Esophagus (tissue), 2 donors: ENCODE measurements around the gene MYOT. TPM values are rescaled to one million over a fixed set of nuclear protein-coding genes. Genes with fewer than 3 reads are reported as not detected.

Source experiments
- H3K27ac ChIP-seq, 2 donors: one replicate each; pipeline ENCODE4 v1.5.1; 2013; ENCODE audit warnings: low read depth in 2 of 2, mild to moderate bottlenecking in 2 of 2, inconsistent platforms in 1 of 2, low read length in 1 of 2, moderate library complexity in 1 of 2
- H3K27me3 ChIP-seq, 2 donors: one replicate each; pipeline ENCODE4 v1.6.1; 2013; ENCODE audit warnings: low read length in 2 of 2, control low read depth in 1 of 2, mild to moderate bottlenecking in 1 of 2; ENCODE audit not compliant: insufficient read depth in 2 of 2, control insufficient read depth in 1 of 2
- H3K36me3 ChIP-seq, 2 donors: one replicate each; pipeline ENCODE4 v1.6.1; 2013; ENCODE audit warnings: low read length in 1 of 2; ENCODE audit not compliant: control insufficient read depth in 2 of 2, insufficient read depth in 2 of 2
- H3K4me1 ChIP-seq, 2 donors: one replicate each; pipeline ENCODE4 v1.6.1; 2013; ENCODE audit warnings: low read length in 1 of 2; ENCODE audit not compliant: control insufficient read depth in 2 of 2, insufficient read depth in 2 of 2
- H3K4me3 ChIP-seq, 2 donors: one replicate each; pipeline ENCODE4 v1.5.1; 2013; ENCODE audit warnings: low read length in 2 of 2, mild to moderate bottlenecking in 2 of 2, low read depth in 1 of 2, moderate library complexity in 1 of 2
- H3K9me3 ChIP-seq, 2 donors: one replicate each; pipeline ENCODE4 v1.6.1; 2013; ENCODE audit warnings: mild to moderate bottlenecking in 2 of 2, low read depth in 1 of 2, low read length in 1 of 2, moderate library complexity in 1 of 2; ENCODE audit not compliant: control insufficient read depth in 2 of 2, insufficient read depth in 1 of 2
- WGBS, 2 donors: extraction: QIAGEN DNeasy Blood & Tissue Kit; methylation state at CpG; one replicate each; pipeline ENCODE4 v1.1.7; 2013; 5-methylcytosine and 5-hydroxymethylcytosine counted together
- polyA plus RNA-seq, 2 donors: library from polyadenylated mRNA; stranded (reverse); fragments of 200-250 nt; gene quantifications; one replicate each; pipeline ENCODE4 v1.2.3, GENCODE V29; 2013
- donor health status: healthy with polysubstance abuse.
- donor health status: Bipolar disorder and iron deficiency.

MYOT gene
- polyA plus RNA-seq, 2 donors, result 0.14 to 0.74 TPM

DNA sequence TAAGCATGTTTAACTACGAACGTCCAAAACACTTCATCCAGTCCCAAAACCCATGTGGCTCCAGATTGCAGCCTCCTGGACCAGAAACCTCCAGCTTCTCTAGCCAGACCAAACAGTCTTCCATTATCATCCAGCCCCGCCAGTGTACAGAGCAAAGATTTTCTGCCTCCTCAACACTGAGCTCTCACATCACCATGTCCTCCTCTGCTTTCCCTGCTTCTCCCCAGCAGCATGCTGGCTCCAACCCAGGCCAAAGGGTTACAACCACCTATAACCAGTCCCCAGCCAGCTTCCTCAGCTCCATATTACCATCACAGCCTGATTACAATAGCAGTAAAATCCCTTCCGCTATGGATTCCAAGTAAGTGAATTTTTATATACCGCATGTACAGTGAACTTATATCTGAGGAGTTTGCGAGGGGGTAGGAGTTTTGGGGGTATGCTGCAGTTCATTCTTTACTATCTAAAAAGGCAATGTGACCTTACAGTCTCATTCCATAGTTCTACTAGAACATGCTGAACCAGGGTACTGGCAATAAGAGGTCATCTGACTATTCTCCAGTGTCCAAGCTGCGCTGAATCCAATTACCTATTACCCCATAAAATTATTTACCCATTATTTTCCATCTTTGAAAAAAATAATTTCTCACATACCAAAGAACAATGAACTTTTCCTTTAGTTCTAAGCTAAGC is 3.1 kb downstream of the MYOT start:
- Histone ChIP-seq H3K27ac (no peak overlapping the region), H3K27me3 (no peaks in the 10 kb centered on the region), H3K4me3 (no peak overlapping the region), H3K4me1 (no peaks in the 10 kb centered on the region), H3K36me3 (no peaks in the 10 kb centered on the region), H3K9me3 (no peaks in the 10 kb centered on the region)
- WGBS, 2 donors, result 96% methylated on average over 7 of the region's 7 CpGs

DNA sequence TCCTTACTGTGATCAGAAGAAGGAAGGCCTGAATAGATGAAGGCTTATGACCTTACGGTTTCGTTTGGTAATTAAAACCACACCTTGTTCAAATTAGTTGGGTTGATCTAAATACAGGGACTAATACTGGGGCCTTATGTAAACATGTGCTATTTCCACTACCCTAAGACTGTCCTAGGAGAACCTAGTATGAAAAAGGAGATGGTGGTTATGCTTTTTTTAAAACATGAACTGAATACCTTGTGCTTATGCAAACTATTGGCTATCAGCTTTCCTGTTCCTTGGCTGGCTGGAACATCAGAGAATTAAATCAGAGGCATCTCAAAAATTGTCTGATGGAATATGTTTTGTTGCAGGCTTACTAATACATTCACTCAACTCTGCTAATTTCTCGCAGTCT is 3.9 kb downstream of the MYOT start:
- Histone ChIP-seq H3K27me3 (no peaks in the 10 kb centered on the region), H3K36me3 (no peaks in the 10 kb centered on the region), H3K4me1 (no peaks in the 10 kb centered on the region), H3K27ac (no peak overlapping the region), H3K9me3 (no peaks in the 10 kb centered on the region), H3K4me3 (no peak overlapping the region)
- 92 to 93% methylated on average over 3 of the region's 3 CpGs for WGBS, 2 donors

DNA sequence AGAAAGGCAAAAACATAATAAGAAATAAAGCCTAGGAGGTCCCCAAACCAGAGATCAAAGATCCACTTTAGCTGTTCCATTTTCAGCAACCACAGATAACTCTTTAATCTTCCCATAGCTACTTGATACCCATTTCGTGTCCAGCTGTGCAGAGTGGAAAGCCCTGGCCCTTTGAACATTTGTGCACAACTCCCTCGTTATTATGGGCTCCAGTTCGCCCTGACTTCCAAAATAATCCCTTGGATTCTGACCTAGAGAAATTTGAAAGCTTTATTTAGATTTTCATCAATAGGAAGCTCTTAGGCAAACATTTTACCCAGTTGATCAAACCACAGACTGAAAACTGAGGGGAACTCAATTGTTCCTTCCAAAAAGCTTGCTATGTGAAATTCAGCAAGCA is 4.8 kb downstream of the MYOT start:
- Histone ChIP-seq H3K4me3 (no peak overlapping the region), H3K4me1 (no peaks in the 10 kb centered on the region), H3K27me3 (no peaks in the 10 kb centered on the region), H3K36me3 (no peaks in the 10 kb centered on the region), H3K9me3 (no peaks in the 10 kb centered on the region), H3K27ac (no peak overlapping the region)
- 73 to 89% methylated on average over 3 of the region's 3 CpGs for WGBS, 2 donors

DNA sequence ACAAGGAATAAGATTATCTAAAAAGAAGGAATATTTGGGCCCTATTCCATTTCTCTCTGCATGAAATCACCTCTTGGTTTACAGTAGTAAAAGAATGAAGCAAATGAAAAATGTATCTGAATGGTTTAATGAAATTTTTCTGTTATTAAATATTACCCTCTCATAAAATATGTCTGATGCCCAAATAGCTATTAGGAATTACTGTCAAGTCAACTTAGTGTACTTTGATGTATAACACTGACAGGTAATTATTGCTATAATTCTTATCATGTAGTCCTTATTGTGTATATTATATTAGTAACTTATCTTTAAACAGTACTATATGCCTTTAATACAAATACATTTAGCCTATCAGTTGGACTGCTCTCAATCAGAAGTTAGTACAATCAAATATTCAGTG is 8.4 kb downstream of the MYOT start:
- Histone ChIP-seq H3K27me3 (no peaks in the 10 kb centered on the region), H3K27ac (no peak overlapping the region), H3K4me1 (no peaks in the 10 kb centered on the region), H3K36me3 (no peaks in the 10 kb centered on the region), H3K4me3 (no peak overlapping the region), H3K9me3 (no peaks in the 10 kb centered on the region)

DNA sequence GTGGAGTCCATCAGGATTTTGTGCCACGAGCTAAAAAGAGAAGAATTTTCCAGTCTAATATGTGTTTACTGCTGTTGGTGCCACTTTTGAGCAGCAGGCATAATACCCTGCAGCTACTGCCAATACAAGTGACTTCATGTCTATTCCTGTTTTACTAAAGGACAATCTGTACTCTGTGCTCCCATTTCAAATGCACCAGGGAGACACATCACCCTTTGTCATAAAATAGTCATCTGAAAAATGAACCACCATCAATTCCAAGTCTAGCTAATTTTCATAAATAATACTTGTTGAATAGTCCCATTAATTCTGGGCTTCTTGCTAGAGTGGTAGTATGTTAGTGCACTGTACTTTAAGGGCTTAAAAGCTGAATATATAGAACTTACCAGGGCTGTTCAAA is 12.7 kb downstream of the MYOT start:
- H3K9me3 ChIP-seq, result no peaks in the 10 kb centered on the region
- H3K4me1 ChIP-seq, result no peaks in the 10 kb centered on the region
- H3K4me3 ChIP-seq, result no peak overlapping the region
- no peak overlapping the region for H3K27ac ChIP-seq
- H3K36me3 ChIP-seq, result no peaks in the 10 kb centered on the region
- H3K27me3 ChIP-seq, result no peaks in the 10 kb centered on the region
- WGBS, 2 donors, result 43 to 55% methylated on average over 1 of the region's 1 CpG

DNA sequence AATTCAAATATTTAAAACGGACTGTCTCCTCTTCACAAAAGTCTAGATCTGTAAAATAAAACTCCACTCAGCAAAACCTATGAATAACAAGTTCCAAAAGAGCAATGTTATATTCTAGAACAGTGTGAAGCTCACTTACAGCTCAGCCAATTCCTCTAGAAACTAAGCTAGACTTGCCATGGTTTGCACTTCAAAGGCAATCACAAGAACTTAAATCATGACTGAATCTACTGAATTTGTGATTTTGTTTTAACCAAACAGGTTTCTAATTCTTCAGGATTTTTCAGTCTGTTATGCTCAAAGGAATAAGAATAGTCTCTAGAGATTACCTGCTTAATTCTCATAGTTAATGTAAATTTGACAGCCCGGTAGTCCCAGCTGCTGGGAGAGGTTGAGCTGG is 20.2 kb downstream of the MYOT start:
- peaks cover 0 to 3% of the 10 kb centered on the region in 2 donors for H3K4me1 ChIP-seq
- no peaks in the 10 kb centered on the region for H3K9me3 ChIP-seq
- H3K27ac ChIP-seq, result no peak overlapping the region
- H3K4me3 ChIP-seq, result no peak overlapping the region
- WGBS, 2 donors, result 79% methylated on average over 2 of the region's 2 CpGs
- no peaks in the 10 kb centered on the region for H3K27me3 ChIP-seq
- H3K36me3 ChIP-seq, result no peaks in the 10 kb centered on the region

DNA sequence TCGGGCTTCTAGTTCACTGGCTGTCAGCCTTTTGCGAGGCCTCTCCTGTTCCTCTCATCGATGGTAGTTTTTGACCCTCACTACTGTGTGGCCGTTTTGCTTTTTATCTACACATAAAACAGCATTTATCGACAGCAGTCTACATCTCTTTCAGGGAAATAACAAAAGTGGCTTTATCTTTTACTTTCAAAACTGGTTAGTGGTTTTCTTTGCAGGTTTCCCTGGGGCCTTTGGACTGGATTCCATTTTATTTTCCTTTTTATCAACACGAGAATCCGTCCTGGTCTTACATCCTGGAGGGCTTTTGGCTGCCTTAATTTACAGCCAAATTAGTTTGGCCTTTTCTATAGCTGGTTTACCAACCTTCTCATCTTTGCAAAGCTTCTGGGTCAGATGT is 20.8 kb downstream of the MYOT start:
- no peaks in the 10 kb centered on the region for H3K27me3 ChIP-seq
- peak overlapping the region; percentile 81 to 84 for H3K27ac ChIP-seq
- peaks cover 0 to 3% of the 10 kb centered on the region in 2 donors for H3K4me1 ChIP-seq
- H3K36me3 ChIP-seq, result no peaks in the 10 kb centered on the region
- H3K4me3 ChIP-seq, result peak overlapping the region in 1 of 2 donors; percentile 62
- no peaks in the 10 kb centered on the region for H3K9me3 ChIP-seq
- 38 to 40% methylated on average over 7 of the region's 7 CpGs for WGBS, 2 donors

DNA sequence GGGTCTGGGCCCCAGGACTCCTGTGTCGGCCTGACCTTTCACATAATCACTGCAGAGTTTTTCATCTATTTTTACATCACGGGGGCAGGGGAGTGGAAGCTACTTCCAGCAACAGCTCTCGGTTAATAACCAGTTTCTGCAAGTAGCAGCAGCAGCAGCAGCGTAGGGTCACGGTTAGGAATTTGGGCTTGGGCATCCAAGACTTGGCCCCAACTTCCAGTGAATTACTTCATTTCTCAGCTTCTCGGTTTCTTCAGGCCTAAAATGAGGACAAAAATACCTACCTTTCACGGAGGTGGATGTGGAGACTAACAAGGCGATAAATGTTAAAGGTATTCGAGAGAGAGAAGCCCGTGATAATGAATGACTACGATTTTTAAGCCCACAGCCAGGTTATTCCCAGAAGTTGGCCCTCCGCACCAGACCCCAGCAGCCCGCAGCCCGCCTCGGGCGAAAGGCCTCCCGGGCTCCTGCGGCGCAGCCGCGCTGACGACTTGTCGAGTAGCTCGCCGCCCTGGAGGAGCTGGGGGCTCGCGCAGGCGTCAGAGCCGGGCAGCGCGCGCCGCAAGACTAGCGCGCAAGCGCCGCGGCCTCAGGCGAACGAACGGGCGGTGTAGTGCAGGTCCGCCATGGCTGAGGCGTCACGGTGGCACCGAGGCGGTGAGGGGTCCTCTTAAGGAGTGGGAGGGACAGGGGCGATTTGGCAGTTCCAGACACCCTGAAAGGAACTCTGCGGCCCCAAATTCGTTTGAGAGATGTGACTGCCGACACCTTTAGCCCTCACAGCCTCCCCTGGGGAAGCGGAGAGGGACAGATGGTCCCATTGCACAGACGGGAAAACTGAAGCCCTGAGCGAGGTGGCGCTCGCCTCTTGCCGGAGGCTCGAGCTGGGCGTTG is 21.5 kb downstream of the MYOT start, which contains the start of gene PKD2L2:
PKD2L2 (plus strand) TSS at position 595 of the 897 bp plus-strand sequence; CDS start at position 630, 35 bp downstream.
- WGBS, 2 donors, result 13 to 16% methylated on average over 56 to 59 of the region's 59 CpGs
- Histone ChIP-seq H3K4me3 (peak within 1 kb of the TSS; percentile 62 to 65), H3K27ac (peak within 1 kb of the TSS; percentile 81 to 84), H3K36me3 (no peaks in the 10 kb centered on the region), H3K9me3 (no peaks in the 10 kb centered on the region), H3K4me1 (peaks cover 0 to 3% of the 10 kb centered on the region in 2 donors), H3K27me3 (no peaks in the 10 kb centered on the region)

DNA sequence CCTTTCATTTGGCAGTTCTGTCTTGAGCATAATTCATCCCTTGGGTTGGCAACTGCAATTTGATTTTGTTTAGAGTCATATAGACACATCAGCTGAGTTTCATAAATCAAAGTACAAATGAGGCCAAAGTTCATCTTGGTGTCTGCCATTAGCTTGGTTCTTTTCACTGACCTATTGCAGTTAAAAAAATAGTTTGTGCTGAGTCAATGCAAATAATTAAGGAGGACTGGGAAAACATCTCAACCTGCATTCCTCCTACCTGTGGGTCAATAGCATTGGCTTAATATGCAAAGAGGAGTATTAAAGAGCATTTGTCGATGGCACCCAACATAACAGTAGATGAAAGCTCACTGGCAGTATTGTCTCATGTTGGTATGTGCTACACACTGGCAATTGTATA is 23.2 kb downstream of the MYOT start:
- Histone ChIP-seq H3K27ac (no peak overlapping the region), H3K4me3 (no peak overlapping the region), H3K36me3 (no peaks in the 10 kb centered on the region), H3K27me3 (no peaks in the 10 kb centered on the region), H3K4me1 (peaks cover 0 to 3% of the 10 kb centered on the region in 2 donors), H3K9me3 (no peaks in the 10 kb centered on the region)
- 76 to 91% methylated on average over 1 of the region's 1 CpG for WGBS, 2 donors
